GM21528 (cell line): ENCODE measurements around the gene HSFX1.
A peak's percentile ranks its signal among the peaks of the same experiment; 100 is the strongest.
"Not testable (repeated sequence)": the region's sequence is repeated elsewhere in the genome, so short reads cannot be mapped to it uniquely, and the experiment has no call there.

Source experiments
- ATAC-seq: cut with Tn5 transposase; IDR thresholded peaks from one replicate; pipeline ENCODE4 v1.9.1; 2021; ENCODE audit warnings: mild to moderate bottlenecking, moderate library complexity; ENCODE audit not compliant: unreplicated experiment, low FRiP score

Gene HSFX1, protein sequence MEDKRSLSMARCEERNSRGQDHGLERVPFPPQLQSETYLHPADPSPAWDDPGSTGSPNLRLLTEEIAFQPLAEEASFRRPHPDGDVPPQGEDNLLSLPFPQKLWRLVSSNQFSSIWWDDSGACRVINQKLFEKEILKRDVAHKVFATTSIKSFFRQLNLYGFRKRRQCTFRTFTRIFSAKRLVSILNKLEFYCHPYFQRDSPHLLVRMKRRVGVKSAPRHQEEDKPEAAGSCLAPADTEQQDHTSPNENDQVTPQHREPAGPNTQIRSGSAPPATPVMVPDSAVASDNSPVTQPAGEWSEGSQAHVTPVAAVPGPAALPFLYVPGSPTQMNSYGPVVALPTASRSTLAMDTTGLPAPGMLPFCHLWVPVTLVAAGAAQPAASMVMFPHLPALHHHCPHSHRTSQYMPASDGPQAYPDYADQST

GRCh38 chrX:149773768-149774167, at the start of gene HSFX1:
HSFX1 (plus strand) TSS chrX:149774068; CDS start chrX:149774682, 614 bp downstream.
- not testable (repeated sequence) for ATAC-seq

DNA sequence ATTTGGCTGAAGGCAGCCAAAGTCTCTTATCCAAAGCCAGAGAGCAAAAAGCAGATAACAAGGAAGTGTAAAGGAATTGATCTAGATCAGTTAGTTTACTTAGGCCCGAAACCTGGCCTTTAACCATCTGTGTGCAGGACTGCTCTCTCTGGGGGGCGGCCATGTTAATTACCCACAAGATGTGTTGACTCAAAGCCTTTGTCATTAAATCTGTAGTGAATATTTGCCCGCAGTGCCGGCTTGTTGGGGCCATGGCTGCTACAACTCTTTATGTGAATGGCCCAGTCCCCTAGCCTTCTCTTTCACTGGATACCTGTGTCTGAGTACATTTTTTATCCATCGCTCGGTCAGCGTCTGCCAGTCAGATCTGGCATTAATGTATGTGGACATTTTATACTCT, 46.6 kb upstream of the HSFX1 start:
- not testable (repeated sequence) for ATAC-seq

DNA sequence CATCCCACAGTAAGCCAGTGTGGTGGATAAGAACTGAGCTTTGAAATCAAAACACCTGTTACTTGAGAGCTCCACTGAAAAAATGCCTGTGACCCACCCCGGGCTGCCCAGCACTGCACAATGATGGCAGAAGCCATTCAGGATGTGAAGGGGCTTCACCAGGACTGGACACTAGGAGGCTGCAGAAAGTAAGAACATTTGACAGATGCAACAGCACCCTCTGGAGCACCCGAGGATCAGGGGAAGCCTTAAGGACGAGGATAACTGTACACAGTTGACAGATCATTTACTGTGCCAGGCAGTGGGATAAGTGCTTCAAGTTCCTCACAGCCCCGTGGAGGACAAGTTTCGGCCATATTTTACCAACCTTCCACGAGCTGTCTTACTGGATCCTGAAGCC, 31.6 kb upstream of the HSFX1 start:
- ATAC-seq: not testable (repeated sequence)

DNA sequence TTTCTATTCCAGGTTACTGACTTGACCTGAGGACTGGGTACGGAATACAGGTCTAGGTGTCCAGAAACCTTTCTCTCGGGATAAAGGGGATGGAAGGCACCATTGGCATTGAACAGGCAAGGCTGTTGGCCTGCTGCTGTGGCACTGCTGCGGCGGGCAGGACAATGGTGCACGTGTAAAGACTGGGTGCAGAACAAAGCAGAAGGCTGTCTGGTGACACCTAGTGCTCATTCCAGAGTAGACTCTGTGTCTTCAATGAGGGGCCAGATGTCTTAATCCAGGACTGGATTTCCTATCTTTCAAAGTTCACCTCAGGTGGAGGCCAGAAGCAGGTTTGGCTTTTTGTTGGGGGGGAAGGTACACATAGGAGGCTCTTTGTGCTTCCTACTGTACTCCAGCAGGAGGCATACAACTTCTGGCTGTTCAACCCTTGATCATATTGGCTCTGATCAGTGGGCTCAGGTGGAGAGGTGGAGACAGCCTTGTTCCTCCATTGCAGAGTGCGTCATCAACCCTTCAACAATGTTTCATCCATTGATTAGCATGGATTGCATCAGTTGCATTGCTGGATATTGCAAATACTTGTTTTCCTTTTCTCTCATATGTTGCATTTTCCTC, 27.4 kb upstream of the HSFX1 start:
- ATAC-seq: not testable (repeated sequence)

GRCh38 chrX:149757206-149758067, 16.4 kb upstream of the HSFX1 start:
- ATAC-seq: no peak

- ATAC-seq: no peak
Measured at GRCh38 chrX:149758068-149758714, 15.7 kb upstream of the HSFX1 start.

DNA sequence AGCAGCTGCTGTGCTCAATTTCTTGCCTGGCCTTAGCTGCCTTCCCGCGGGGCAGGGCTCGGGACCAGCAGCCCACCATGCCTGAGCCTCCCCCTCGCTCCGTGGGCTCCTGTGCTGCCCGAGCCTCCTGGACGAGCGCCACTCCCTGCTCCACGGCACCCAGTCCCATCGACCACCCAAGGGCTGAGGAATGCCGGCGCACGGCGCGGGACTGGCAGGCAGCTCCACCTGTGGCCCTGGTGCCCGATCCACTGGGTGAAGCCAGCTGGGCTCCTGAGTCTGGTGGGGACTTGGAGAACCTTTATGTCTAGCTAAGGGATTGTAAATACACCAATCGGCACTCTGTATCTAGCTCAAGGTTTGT, 15.2 kb upstream of the HSFX1 start:
- ATAC-seq: not testable (repeated sequence)

DNA sequence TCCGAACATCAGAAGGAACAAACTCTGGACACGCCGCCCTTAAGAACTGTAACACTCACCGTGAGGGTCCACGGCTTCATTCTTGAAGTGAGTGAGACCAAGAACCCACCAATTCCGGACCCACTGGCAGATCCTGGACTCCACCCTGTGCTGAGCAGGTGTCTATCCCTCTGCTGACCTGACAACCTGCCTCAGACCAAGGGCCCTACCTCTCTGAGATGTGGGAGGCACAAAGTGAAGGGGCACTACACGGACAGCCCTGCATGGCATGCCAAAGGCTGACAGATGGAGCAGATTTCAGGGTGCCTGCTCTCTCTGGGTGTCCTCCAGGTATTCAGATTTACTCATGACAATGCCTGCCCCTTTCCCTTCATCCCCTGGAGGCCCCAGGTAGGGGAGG, 14.0 kb upstream of the HSFX1 start:
- ATAC-seq: no peak

DNA sequence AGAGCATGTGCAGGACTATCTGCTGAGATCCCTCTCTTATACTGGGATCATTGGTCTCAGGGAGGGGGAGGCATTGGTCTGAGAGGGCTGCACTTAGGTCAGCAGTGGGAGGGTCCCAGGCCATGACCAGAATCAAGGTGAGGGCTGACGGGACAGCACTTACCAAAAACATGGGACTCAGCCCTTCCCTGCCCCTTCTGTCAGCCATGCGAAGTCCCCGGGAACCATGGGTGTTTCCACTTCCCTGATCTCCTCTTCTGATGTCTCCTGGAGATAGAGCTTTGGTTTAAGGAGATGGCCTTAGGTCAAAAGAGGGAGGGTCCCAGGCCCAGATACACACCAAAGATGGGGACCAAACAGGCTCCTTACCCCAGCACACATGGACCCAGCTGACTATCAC, 12.9 kb upstream of the HSFX1 start:
- ATAC-seq: no peak

- ATAC-seq: not testable (repeated sequence)
Measured at GRCh38 chrX:149761858-149762674, 11.8 kb upstream of the HSFX1 start.

- ATAC-seq: no peak
Measured at GRCh38 chrX:149762696-149763614, 10.9 kb upstream of the HSFX1 start.

DNA sequence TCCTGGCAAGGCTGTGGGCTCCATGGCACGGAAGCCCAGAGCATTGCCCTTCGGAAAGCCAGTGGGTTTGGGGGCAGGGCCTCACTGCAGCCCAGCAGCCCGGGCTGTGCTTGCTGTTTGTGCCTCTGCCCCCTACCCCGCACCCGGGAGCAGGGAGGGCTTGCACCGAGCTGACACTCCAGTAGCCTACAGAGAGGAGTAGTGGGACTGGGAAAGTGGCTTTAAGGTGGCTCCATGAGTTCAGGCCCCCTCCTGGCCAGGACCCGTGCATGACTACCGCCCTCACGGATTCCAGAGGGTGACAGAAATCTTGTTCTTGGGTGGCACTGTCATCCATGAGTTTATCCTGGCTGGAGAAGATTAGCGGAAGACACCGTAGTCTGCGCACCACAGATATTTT, 3.5 kb upstream of the HSFX1 start:
- not testable (repeated sequence) for ATAC-seq

GRCh38 chrX:149773026-149773425, 842 bp upstream of the HSFX1 start:
- not testable (repeated sequence) for ATAC-seq

DNA sequence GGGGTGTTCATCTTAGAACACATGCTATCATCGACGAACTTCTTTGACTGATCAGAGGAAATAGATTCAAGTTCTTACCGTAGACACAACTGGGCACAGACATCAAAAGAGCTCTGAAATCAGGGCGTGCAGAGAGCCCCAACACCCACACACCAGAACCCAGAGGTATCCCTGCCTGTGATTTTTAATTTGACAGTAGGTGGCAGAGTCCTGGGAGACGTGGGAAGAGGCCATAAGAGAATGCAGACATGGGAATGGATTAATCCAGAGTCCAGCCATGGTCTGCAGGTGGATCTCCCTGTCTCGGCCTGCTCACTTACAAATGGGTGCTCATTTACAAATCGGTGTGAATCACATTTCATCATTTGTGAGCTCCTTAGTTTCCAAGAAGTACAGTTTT, 4.1 kb downstream of the HSFX1 start:
- ATAC-seq: not testable (repeated sequence)

GRCh38 chrX:149781727-149782126, 7.9 kb downstream of the HSFX1 start, which contains the start of gene MAGEA9:
MAGEA9 (plus strand) TSS chrX:149781930; CDS start chrX:149786211, 4,281 bp downstream.
- ATAC-seq: not testable (repeated sequence)

- ATAC-seq: peak; percentile 100
Measured at GRCh38 chrX:149795531-149795930, 21.7 kb downstream of the HSFX1 start.

GRCh38 chrX:149799095-149799714, 25.3 kb downstream of the HSFX1 start:
- no peak for ATAC-seq

GRCh38 chrX:149799938-149800337, 26.1 kb downstream of the HSFX1 start:
- no peak for ATAC-seq
